NCI-H2107 treated with DMSO at 0.1 percent for 48 hours (cell line): Measurements from ENCODE around the gene MYCT1.

Experiments
- DNase-seq: peaks from one replicate; lab custom pipeline; 2025; ENCODE audit not compliant: unreplicated experiment; lab: John Stamatoyannopoulos, UW

Gene MYCT1

DNA sequence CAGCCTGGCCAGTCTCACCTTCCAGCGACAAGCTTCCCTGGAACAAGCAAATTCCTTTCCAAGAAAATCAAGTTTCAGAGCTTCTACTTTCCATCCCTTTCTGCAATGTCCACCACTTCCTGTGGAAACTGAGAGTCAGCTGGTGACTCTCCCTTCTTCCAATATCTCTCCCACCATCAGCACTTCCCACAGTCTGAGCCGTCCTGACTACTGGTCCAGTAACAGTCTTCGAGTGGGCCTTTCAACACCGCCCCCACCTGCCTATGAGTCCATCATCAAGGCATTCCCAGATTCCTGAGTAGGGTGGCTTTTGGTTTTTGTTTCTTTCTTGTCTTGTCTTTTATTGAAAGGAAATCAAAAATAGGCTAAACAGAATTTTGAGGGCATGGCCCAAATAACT, 24.3 kb downstream of the MYCT1 start:
- no peak for DNase-seq

DNA sequence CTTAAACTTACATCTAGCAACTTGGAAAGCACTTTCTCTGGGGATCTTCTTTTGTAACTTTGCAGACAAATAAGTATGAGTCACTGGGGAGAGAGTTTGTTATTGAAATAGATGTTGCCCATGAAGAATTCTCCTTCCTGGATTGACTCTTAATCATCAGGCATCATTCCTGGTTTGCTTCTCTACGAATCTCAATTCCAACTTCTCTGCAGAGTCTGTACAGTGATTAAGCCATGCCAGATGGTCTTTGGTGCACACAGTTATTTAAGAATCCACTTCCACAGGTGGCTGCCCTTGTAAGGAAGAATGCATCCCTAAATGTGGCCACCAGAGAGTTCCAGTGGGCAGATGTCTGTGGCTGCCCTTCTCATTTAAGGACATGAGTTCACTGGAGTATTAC, 25.7 kb downstream of the MYCT1 start:
- no peak for DNase-seq

DNA sequence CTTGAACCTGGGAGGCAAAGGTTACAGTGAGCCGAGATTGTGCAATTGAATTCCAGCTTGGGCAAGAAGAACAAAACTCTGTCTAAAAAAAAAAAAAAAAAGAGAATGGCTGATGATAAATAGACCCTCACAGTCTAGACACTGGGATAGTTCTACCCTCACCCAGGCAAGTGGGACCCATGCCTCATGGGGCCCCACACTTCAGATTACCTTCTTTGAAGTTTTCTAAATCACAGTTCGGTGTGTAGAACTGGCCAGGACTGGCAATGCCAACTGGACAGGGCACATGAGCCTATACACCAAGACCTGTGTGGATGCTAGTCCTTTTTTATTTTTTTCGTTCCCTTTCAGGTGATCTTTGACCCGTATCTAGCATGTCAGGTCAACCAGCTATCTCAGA, 28.6 kb downstream of the MYCT1 start:
- DNase-seq, result no peak

DNA sequence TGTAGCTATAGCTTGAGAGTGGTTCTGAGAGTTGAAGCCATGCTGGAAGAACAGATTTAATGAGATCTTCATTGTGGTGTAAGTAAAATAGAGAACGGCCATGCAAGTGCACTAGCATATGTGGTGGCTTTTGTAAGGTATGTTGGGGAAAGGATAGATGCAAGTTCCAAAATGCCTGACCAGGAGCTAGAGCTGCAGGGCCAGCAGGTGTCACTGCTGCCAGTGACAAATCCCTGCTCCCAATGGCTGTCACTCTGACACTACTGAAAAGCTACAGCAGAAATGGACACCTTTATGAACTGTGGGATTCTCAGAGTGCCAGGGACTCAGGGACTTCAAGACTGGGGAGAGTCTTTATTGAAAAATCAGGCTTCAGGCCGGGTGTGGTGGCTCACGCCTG, 29.8 kb downstream of the MYCT1 start:
- DNase-seq, result no peak

DNA sequence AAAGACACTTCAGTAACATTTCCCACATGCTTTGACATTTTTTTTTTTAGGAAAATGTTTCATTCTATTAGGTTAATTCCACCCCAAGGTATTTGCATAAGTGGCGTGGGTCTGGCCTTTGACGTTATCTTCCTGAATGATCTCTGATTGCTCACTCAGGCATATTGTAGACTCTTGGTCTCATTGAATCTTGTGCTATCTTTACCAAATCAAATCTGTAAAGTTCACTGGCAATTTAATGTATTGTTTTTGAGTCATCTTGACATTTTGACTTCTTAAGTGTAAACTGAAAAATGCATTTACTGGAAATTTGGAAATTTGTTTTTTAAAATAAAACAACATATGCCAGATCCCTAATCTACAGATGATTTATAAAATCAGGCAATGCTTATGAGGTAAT, 36.9 kb downstream of the MYCT1 start:
- no peak for DNase-seq

DNA sequence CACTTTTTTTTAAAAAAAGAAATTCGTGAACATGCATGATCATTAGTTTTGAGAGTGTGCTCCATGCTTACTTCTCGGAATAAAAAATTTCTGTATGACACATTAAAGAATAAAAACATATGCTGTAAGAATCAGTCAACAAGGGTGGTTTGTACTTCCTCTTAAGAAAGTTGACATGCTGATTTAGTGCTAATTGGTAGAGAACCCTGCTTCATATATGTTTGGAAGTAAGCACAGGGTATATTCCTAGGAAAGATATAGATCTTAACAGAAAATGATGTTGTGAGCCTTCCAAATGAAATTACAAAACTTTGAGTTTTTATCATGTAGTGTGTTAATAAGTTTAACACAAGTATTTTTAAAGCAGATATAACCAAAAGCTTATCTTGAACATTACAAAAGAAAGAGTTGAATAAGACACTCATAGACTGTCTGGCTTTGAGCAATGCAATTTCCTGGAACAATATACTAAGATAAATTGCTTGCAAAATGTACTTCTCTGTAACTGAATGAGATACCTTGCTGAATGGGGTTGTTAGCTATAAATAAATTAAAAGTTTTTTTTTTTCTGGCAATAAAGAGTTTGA, 39.1 kb downstream of the MYCT1 start:
- no peak for DNase-seq

DNA sequence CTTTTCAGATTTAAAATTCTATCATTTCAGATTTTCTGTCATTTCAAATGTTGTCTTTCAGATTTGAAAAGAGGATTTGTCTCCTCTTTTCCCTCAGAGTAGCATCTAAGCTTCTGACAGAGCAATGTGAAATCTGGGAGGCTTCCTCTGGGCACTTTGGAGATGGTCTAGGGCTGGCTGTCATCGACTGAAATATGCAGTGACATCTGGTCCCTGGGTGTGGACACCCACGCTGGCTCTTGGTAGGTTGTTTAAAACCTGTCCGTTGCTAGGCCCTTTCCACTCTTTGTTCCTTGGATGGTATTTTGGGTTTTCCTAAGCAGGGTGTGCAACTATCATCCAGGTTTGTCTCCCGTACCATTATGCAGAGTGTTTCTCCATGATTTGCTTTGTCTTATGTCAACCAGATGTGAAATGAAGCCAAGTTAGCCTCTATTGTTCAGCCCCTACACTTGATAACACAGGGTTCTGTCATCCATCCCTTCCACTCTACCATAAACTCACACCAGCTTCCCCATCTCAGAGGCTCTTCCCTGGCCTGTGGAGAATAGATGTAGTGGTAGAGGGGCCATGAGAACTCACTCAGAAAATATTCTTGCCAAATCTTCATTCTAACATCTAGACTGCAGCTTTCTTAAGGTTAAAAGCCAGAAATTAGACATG, 47.9 kb downstream of the MYCT1 start:
- DNase-seq, result no peak

DNA sequence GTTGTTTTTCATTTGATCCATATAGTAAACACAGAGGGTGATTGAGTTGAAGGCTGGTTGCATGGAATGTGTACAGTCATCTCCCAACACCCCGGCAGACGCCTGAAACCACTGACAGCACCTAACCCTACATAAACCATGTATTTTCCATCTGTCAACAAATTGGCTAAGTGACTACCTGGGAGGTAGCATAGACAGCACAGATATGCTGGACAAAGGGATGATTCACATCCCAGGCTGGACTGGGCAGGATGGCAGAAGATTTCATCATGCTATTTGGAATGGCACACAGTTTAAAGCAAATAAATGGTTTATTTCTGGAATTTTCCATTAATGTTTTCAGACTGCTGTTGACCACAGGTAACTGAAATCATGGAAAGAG, 48.5 kb downstream of the MYCT1 start:
- DNase-seq, result no peak

DNA sequence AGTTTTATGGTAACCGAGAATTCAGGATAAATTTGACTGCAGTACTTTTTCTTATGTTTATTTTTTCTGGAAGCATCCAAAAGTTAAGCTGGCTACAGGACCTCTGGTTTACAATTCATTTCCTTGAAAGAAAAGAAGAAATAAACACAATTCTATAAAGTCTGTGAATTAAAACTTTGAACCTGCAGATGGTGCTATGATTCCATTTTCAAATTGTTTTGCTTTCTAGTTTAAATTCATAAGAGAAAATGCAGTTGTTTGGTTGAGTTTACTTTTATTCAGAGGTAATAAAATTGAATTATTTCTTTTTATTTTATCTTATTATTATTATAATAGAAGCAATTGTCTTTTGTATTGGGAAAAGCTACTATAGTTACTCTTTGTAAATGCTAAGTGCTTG, 51.1 kb downstream of the MYCT1 start:
- no peak for DNase-seq

DNA sequence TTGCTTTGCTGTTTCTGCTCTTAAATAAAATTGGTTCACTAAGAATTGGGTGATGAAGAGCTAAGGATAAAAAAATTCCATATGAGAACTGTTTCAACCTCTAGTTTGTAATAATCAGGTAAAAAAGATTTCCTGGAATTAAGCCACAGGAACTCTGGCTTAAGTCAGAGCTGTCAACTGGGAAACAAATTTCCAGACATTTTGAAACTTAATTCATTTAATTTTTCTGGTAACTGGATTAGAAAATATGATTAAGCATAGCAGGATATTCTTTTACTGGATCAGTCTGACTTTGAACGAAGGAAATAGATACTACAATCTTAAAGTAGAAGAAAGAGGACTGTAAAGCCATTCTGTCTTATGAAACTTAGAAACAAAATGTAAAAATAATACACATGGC, 51.6 kb downstream of the MYCT1 start:
- DNase-seq, result no peak

DNA sequence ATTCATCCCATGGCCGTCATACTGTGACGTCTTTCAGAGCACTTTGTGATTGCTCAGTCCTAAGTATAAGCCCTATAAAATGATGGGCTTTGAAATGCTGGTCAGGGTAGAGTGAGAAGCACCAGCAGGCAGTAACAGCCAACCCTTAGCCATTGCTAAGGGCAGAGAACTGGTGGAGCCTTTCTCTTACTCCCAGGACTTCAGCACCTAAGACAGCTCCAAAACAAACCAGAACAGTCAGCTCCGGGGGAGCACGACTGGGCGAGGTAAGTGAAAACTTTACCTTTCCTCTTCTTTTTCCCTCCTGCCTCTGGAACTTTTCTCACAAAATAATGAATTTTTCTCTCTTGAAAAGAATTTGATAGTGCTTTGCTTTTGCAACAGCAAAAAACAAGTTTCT, 53.0 kb downstream of the MYCT1 start, which contains the start of gene VIP:
TSS of gene VIP (plus strand) at position 104 of the 400 bp plus-strand sequence. CDS start 1,381 bp downstream, outside the sequence.
- no peak for DNase-seq

DNA sequence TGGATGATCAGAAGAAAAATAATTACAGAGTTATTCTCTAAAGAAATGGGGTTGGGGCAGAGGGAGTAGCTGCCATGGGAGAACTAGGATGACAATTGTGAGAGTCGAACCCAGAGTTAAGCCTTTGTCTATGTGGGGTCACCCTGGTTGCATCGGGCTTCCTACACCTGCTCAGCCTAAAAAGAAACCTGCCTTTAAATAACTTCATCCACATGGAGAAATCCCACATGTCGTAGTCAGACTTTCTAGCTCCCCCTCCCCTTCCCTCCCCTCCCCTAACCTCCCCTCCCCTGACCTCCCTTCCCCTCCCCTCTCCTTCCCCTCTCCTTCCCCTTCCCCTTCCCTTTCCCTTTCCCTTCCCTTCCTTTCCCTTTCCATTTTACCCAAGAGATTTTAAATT, 67.6 kb downstream of the MYCT1 start:
- no peak for DNase-seq

DNA sequence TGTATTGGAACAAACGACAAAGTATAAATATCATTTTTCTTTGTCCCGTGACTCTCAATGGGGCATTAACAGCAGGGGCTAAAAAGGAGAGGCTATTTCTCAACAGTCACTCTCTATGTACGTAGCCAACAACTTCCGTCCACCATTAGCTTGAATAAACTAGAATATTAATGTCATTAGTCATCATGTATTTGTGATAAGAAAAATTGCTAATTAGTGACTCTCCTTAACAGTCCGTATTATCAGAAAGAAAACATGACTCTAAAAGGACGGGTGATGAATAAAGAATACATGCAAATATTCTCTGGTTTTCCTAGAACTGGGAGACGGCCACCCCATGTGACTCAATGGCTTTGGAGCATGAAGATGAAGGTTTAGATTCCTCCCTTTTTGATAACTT, 71.5 kb downstream of the MYCT1 start:
- DNase-seq, result no peak

DNA sequence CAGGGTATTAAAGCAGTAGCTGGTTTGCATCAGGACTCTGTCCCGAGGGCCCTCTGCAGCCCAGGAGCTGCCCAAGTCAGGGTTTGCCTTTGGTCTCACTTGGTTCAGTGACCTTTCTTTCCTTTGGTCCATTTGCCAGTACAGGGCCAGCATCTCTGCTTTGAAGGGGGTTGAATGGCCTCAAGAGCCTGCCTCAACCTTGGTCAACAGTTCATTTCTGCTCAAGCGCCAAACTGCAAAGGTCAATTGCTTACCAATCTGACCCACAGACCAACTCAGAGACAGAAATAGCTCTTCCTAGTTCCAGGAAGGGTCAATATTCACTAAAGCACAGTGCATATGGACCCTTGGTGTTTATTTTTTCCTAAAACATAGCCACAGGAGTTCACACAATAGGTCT, 72.3 kb downstream of the MYCT1 start:
- no peak for DNase-seq

DNA sequence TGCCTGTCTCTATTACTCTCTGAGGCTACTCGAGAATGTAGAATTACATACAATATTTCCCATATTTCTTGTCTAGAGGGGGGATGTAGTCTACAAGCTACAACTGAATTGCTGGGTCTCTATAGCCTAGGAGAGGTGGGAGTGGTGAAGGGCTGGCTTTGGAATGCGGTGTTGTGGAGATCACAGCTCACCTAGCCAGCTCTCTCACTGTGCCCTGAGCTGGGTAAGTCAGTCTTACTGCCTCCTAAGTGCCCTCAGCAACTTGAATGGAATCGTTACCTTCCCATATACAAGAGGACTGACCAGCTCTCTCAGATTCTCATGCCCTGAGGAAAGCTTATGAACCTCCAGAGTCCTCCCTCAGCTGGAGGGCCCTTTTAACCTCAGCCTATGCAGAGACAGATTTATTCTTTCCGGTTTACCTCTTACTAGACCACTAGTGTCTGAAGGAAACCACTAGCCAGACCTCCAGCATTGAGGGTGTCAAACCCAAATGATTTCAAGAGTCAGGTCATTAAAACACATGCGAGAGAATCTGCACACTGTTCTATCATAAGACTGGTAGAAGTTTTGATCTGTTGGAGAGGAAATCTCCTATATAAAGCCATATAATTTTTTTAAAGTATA, 73.5 kb downstream of the MYCT1 start:
- DNase-seq, result no peak
